B cell (primary cell): ENCODE measurements around the gene RARA. TPM values are rescaled to one million over a fixed set of nuclear protein-coding genes. Genes with fewer than 3 reads are reported as not detected.
"Not testable (repeated sequence)": the region's sequence is repeated elsewhere in the genome, so short reads cannot be mapped to it uniquely, and the experiment has no call there.

Source experiments
- ATAC-seq: fragments of 200-7000 bp; cut with Tn5 transposase; one replicate; pipeline ENCODE4 v1.10.0; 2021; ENCODE audit warnings: low read depth, mild to moderate bottlenecking, moderate number of reproducible peaks, moderate library complexity
- CTCF ChIA-PET: fragments of 350-600 bp; sonication (Branson Sonifier 250); formaldehyde crosslinking; loops from one replicate; lab custom pipeline; 2021; ENCODE audit warnings: antibody characterized with exemption, inconsistent platforms; lab: Charles Lee
- POLR2A ChIA-PET: fragments of 350-600 bp; sonication (Branson Sonifier 250); formaldehyde crosslinking; loops from one replicate; lab custom pipeline; 2021; ENCODE audit warnings: antibody characterized with exemption; lab: Charles Lee
- DNase-seq: peaks from one replicate; pipeline ENCODE4 v3.0.0; 2013
- H2AFZ ChIP-seq: 2 replicates; pipeline ENCODE4 v1.6.1; 2012; ENCODE audit warnings: mild to moderate bottlenecking, low read depth, low read length; ENCODE audit not compliant: insufficient read depth, poor library complexity, severe bottlenecking
- H3K27ac ChIP-seq, 2 donors: 1 replicate in 1 of 2; 2 replicates in 1 of 2; pipeline ENCODE4 v1.5.1; 2012 to 2013; ENCODE audit warnings: low read length in 2 of 2, mild to moderate bottlenecking in 2 of 2, moderate library complexity in 1 of 2
- H3K27me3 ChIP-seq, 4 experiments: fragments of 200-600 bp in 1 of 4; sonication (generic) in 1 of 4; replicated peaks in 1 of 4; 1 replicate in 2 of 4; 2 replicates in 2 of 4; pipeline versions ENCODE4 v1.6.1 to v1.7.0; 2013 to 2016; ENCODE audit warnings: low read length in 3 of 4, mild to moderate bottlenecking in 2 of 4, mixed read lengths in 1 of 4, moderate library complexity in 1 of 4; ENCODE audit not compliant: insufficient read depth in 4 of 4, control insufficient read depth in 3 of 4; ENCODE audit errors: control extremely low read depth in 1 of 4
- H3K36me3 ChIP-seq, 2 experiments: replicated peaks in 1 of 2; 1 replicate in 1 of 2; 2 replicates in 1 of 2; pipeline versions ENCODE4 v1.6.1 to v1.7.1; 2013; ENCODE audit warnings: low read length in 1 of 2; ENCODE audit not compliant: insufficient read depth in 2 of 2, control insufficient read depth in 1 of 2; ENCODE audit errors: control extremely low read depth in 1 of 2, extremely low read depth in 1 of 2
- H3K4me1 ChIP-seq, 2 donors: fragments of 200-600 bp in 1 of 2; sonication (generic) in 1 of 2; 1 replicate in 1 of 2; 2 replicates in 1 of 2; pipeline versions ENCODE4 v1.5.1 to v1.6.1; 2013 to 2017; ENCODE audit warnings: low read length in 2 of 2; ENCODE audit not compliant: control insufficient read depth in 2 of 2, insufficient read depth in 2 of 2
- H3K4me2 ChIP-seq: replicated peaks from 2 replicates; pipeline ENCODE3; 2012; ENCODE audit warnings: mild to moderate bottlenecking, low read depth, low read length; ENCODE audit not compliant: poor library complexity, severe bottlenecking
- H3K4me3 ChIP-seq, 5 experiments: fragments of 200-600 bp in 1 of 5; sonication (generic) in 1 of 5; 1 replicate in 3 of 5; 2 replicates in 2 of 5; pipeline versions ENCODE4 v1.5.1 to v1.7.0; 2011 to 2016; ENCODE audit warnings: low read length in 4 of 5, mild to moderate bottlenecking in 4 of 5, low read depth in 2 of 5, control low read depth in 1 of 5, moderate library complexity in 1 of 5; ENCODE audit not compliant: insufficient read depth in 1 of 5; ENCODE audit errors: control extremely low read depth in 1 of 5, extremely low read depth in 1 of 5
- H3K79me2 ChIP-seq: fragments of 200-600 bp; sonication (generic); one replicate; pipeline ENCODE4 v1.6.0; 2016; ENCODE audit warnings: low read length; ENCODE audit not compliant: control insufficient read depth, insufficient read depth
- H3K9ac ChIP-seq: fragments of 200-600 bp; sonication (generic); 2 replicates; pipeline ENCODE4 v1.6.1; 2017; ENCODE audit warnings: mild to moderate bottlenecking, low read length, moderate library complexity
- H3K9me3 ChIP-seq, 3 donors: one replicate each; pipeline versions ENCODE4 v1.6.1 to v1.7.1; 2013; ENCODE audit warnings: low read length in 2 of 3; ENCODE audit not compliant: control insufficient read depth in 2 of 3, insufficient read depth in 1 of 3; ENCODE audit errors: control extremely low read depth in 1 of 3
- H4K20me1 ChIP-seq: 2 replicates; pipeline ENCODE4 v1.6.0; 2012; ENCODE audit warnings: mild to moderate bottlenecking, low read length; ENCODE audit not compliant: insufficient read depth, control insufficient read depth, poor library complexity, severe bottlenecking
- H3K27ac Mint-ChIP-seq: one replicate; pipeline ENCODE4 v1.8.0; 2021; ENCODE audit warnings: mixed read lengths
- H3K27me3 Mint-ChIP-seq: one replicate; pipeline ENCODE4 v1.8.0; 2021; ENCODE audit warnings: mixed read lengths
- H3K4me1 Mint-ChIP-seq: one replicate; pipeline ENCODE4 v1.8.0; 2021; ENCODE audit warnings: mixed read lengths
- H3K4me3 Mint-ChIP-seq: one replicate; pipeline ENCODE4 v1.8.0; 2021; ENCODE audit warnings: mixed read lengths
- H3K9me3 Mint-ChIP-seq: one replicate; pipeline ENCODE4 v1.8.0; 2022; ENCODE audit warnings: mixed read lengths; ENCODE audit not compliant: insufficient read depth
- CTCF ChIP-seq: fragments of 200-600 bp; IDR thresholded peaks from one replicate; pipeline ENCODE4 v1.8.0; 2022; ENCODE audit warnings: antibody characterized with exemption, mild to moderate bottlenecking
- EZH2 ChIP-seq: IDR thresholded peaks from 2 replicates; pipeline ENCODE4 v1.6.1; 2012; ENCODE audit warnings: borderline replicate concordance, low read depth, mild to moderate bottlenecking, moderate library complexity, low read length; ENCODE audit not compliant: insufficient read depth, poor library complexity, severe bottlenecking
- WGBS: methylation state at CpG from one replicate; pipeline ENCODE4 v1.1.5; 2013; ENCODE audit warnings: missing lambda C conversion rate; ENCODE audit not compliant: insufficient coverage; 5-methylcytosine and 5-hydroxymethylcytosine counted together
- intact Hi-C: fragments of 100-400 bp; cut with micrococcal nuclease; formaldehyde crosslinking; loops from one replicate; pipeline ENCODE4 v1.10.0; 2022
- polyA plus RNA-seq: library from polyadenylated mRNA; depleted of rRNA; stranded (reverse); fragments of >200 nt; gene quantifications from 2 replicates; pipeline ENCODE4 v1.2.3, GENCODE V29; 2012
- total RNA-seq, 2 donors: library from RNA; stranded (reverse); fragments of 120-200 nt in 1 of 2; gene quantifications; 1 replicate in 1 of 2; 2 replicates in 1 of 2; pipeline versions ENCODE4 v1.2.3 to v1.2.4, GENCODE V29; 2013 to 2022

The RARA gene
- total and polyA plus RNA-seq, 2 donors (not counting 1 experiment from before 2014, with no cell fraction given) = 20.7 to 86.2 TPM

- peaks cover 11% of the 10 kb centered on the region in 2 donors for H3K4me1 ChIP-seq
- WGBS = 90% methylated on average over 2 of the region's 5 CpGs
- no peak overlapping the region for H3K27ac ChIP-seq
- CTCF ChIA-PET = interaction anchor here (0.5 to 30.5 kb wide), 26 partner anchors 8 to 1359 kb away, joined by 3 to 871 read pairs (median 4); partner anchors contain the start of genes GJD3, PNMT and TOP2A
- Mint-ChIP-seq H3K4me3 (no peak overlapping the region), H3K27ac (no peak overlapping the region), H3K27me3 (no peaks in the 10 kb centered on the region), H3K4me1 (peaks cover 7% of the 10 kb centered on the region), H3K9me3 (no peaks in the 10 kb centered on the region)
- no peak overlapping the region for H3K4me3 ChIP-seq
- POLR2A ChIA-PET = interaction anchor here (1.0 to 1.9 kb wide), 3 partner anchors 19 to 51 kb away, joined by 3 to 13 read pairs (median 3); no protein-coding TSS in a partner anchor
- intact Hi-C loops = loop anchor here (1.0 to 2.0 kb wide), 6 partner anchors 14 to 228 kb away; no protein-coding TSS in a partner anchor
- no peaks in the 10 kb centered on the region for H3K79me2 ChIP-seq
- H2AFZ ChIP-seq = no peak overlapping the region
- no peaks in the 10 kb centered on the region for H3K36me3 ChIP-seq
- no peak overlapping the region for H3K9ac ChIP-seq
- TF ChIP-seq CTCF (no peak), EZH2 (no peak)
- ATAC-seq (no peak), DNase-seq (no peak)
- H3K27me3 ChIP-seq = no peaks in the 10 kb centered on the region
- H3K9me3 ChIP-seq = no peaks in the 10 kb centered on the region
- no peak overlapping the region for H3K4me2 ChIP-seq
- H4K20me1 ChIP-seq = no peaks in the 10 kb centered on the region
These were observed 5.0 kb upstream of the RARA start for GRCh38 chr17:40303708-40304551.

GRCh38 chr17:40304552-40304863, 4.5 kb upstream of the RARA start:
- H3K4me3 ChIP-seq, H3K27me3 ChIP-seq, H3K36me3 ChIP-seq, ATAC-seq, H4K20me1 ChIP-seq, H3K4me2 ChIP-seq, H3K27ac ChIP-seq, intact Hi-C loops, DNase-seq, H3K79me2 ChIP-seq, H3K4me1 Mint-ChIP-seq, H3K9ac ChIP-seq, H2AFZ ChIP-seq, H3K4me3 Mint-ChIP-seq, H3K9me3 Mint-ChIP-seq, H3K27ac Mint-ChIP-seq, H3K9me3 ChIP-seq, H3K27me3 Mint-ChIP-seq: not testable (repeated sequence)
- ChIA-PET CTCF (interaction anchor here (0.5 to 30.5 kb wide), 13 partner anchors 12 to 1358 kb away, joined by 3 to 871 read pairs (median 15); partner anchors contain the start of genes GJD3 and TOP2A), POLR2A (interaction anchor here (1.1 kb wide), 1 partner anchor 44 kb away, joined by 3 read pairs; no protein-coding TSS in a partner anchor)
- WGBS = 100% methylated on average over 3 of the region's 5 CpGs
- peaks cover 16 to 17% of the 10 kb centered on the region in 2 donors for H3K4me1 ChIP-seq

- DNase-seq, H3K9me3 ChIP-seq, H3K4me3 ChIP-seq, H4K20me1 ChIP-seq, H3K79me2 ChIP-seq, H3K27me3 Mint-ChIP-seq, H3K27ac ChIP-seq, H3K27me3 ChIP-seq, ATAC-seq, H3K27ac Mint-ChIP-seq, H3K4me3 Mint-ChIP-seq, H3K9ac ChIP-seq, H3K36me3 ChIP-seq, intact Hi-C loops, H3K4me1 Mint-ChIP-seq, H3K9me3 Mint-ChIP-seq, H2AFZ ChIP-seq, H3K4me2 ChIP-seq: not testable (repeated sequence)
- ChIA-PET CTCF (interaction anchor here (0.5 to 30.5 kb wide), 12 partner anchors 13 to 1358 kb away, joined by 3 to 871 read pairs (median 26); partner anchors contain the start of genes GJD3 and TOP2A), POLR2A (interaction anchor here (1.1 kb wide), 1 partner anchor 44 kb away, joined by 3 read pairs; no protein-coding TSS in a partner anchor)
- H3K4me1 ChIP-seq = peaks cover 20 to 21% of the 10 kb centered on the region in 2 donors
- WGBS = 95% methylated on average over 3 of the region's 5 CpGs
These were observed 4.1 kb upstream of the RARA start for GRCh38 chr17:40304866-40305265.
